MCF 10A (cell line): ENCODE measurements around the gene PLA2G6. TPM values are rescaled to one million over a fixed set of nuclear protein-coding genes. Genes with fewer than 3 reads are reported as not detected.

Source experiments
- BruUV-seq: library from RNA; stranded (reverse); fragments of 400-500 nt; replicated peaks from 2 replicates; lab custom pipeline; 2021; lab: Mats Ljungman, UMichigan
- CTCF ChIA-PET: fragments of 300-600 bp; sonication (Branson Sonifier 250); formaldehyde crosslinking; extraction: SDS; loops from one replicate; lab custom pipeline; 2021; ENCODE audit warnings: antibody characterized with exemption, inconsistent platforms; lab: Yijun Ruan, JAX
- POLR2A ChIA-PET: fragments of 300-600, 350-650 bp; sonication (Branson Sonifier 250); formaldehyde crosslinking; extraction: SDS; loops from one replicate; lab custom pipeline; 2020; ENCODE audit warnings: antibody characterized with exemption, inconsistent platforms; lab: Yijun Ruan, JAX
- DNase-seq: peaks from one replicate; pipeline ENCODE4 v3.0.0-alpha.2; 2018; ENCODE audit not compliant: unreplicated experiment
- H3K27ac Mint-ChIP-seq: one replicate; pipeline ENCODE4 v1.8.0; 2022; ENCODE audit warnings: mild to moderate bottlenecking, low read depth, mixed read lengths; ENCODE audit not compliant: unreplicated experiment
- H3K27me3 Mint-ChIP-seq: one replicate; pipeline ENCODE4 v1.8.0; 2022; ENCODE audit warnings: mixed read lengths; ENCODE audit not compliant: insufficient read depth, unreplicated experiment
- H3K36me3 Mint-ChIP-seq: one replicate; pipeline ENCODE4 v1.8.0; 2022; ENCODE audit warnings: mild to moderate bottlenecking, moderate library complexity, mixed read lengths; ENCODE audit not compliant: insufficient read depth, unreplicated experiment
- H3K4me1 Mint-ChIP-seq: one replicate; pipeline ENCODE4 v1.8.0; 2022; ENCODE audit warnings: mixed read lengths; ENCODE audit not compliant: insufficient read depth, unreplicated experiment
- H3K4me3 Mint-ChIP-seq: one replicate; pipeline ENCODE4 v1.8.0; 2022; ENCODE audit warnings: mild to moderate bottlenecking, moderate library complexity, mixed read lengths; ENCODE audit not compliant: unreplicated experiment
- H3K9me3 Mint-ChIP-seq: one replicate; pipeline ENCODE4 v1.8.0; 2022; ENCODE audit warnings: mixed read lengths; ENCODE audit not compliant: unreplicated experiment
- intact Hi-C: fragments of 100-400 bp; cut with micrococcal nuclease; formaldehyde crosslinking; loops from 2 replicates; pipeline ENCODE4 v1.14.1; 2022
- total RNA-seq: library from RNA; stranded (reverse); gene quantifications from 2 replicates; pipeline ENCODE4 v1.2.3, GENCODE V29; 2022
- TF ChIP-seq, protein P1 (sequence below): fragments of 200-600 bp; IDR thresholded peaks from one replicate; pipeline ENCODE4 v1.8.0; 2022; ENCODE audit warnings: antibody characterized with exemption, mild to moderate bottlenecking; ENCODE audit not compliant: unreplicated experiment

Gene PLA2G6
- total RNA-seq, 1 experiment from 2014 or later, result 37.5 TPM

DNA sequence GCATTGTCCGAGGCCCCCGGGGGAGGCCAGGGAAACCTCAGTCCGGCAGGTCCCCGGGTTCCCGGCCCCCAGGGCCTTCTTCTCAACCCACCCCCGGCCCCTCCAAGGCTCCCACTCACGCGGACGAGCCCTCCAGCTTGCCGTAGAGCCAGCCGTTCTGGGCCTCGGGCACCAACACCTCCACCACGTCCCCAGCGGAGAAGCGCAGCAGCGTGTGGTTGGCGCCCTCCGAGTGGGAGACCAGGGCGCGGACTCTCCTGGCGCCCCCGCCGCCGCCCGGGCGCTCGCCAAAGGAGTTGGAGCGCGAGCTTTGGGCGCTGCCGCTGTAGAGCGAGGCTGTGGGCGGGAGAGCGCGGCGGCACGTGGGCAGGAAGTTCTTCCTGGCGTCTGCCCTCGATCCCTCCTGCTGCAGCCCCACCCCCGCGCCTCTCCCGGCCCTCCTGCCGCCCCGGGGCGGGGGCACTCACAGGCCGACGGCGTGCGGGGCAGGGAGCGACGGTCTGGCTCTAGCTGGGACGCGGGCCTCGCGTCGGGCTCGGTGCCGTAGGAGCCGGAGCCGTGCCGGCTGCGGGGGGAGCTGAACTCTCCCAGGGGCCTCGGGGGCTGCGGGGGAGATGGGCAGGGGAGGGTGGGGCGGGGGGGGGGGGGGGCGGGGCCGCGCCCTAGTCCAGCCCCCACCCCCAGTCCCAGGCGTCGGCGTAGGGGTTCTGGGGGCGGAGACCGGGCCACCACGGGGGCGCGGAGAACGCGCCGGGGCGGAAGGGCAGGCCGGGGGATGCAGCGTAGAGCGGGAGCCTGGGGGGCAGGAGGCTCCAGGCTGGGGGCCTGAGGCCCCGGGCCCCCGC lies 92.8 kb downstream of the PLA2G6 start:
- CTCF ChIA-PET, result interaction anchor here (0.7 to 0.8 kb wide), 2 partner anchors 26 to 37 kb away, joined by 4 to 5 read pairs; no protein-coding TSS in a partner anchor
- POLR2A ChIA-PET, result interaction anchor here (0.5 to 0.6 kb wide), 3 partner anchors 29 to 287 kb away, joined by 3 to 4 read pairs (median 3); no protein-coding TSS in a partner anchor
- Mint-ChIP-seq H3K36me3 (peaks cover 10% of the 10 kb centered on the region), H3K4me3 (peak overlapping the region; percentile 35), H3K27ac (no peak overlapping the region), H3K27me3 (no peaks in the 10 kb centered on the region), H3K4me1 (peaks cover 12% of the 10 kb centered on the region), H3K9me3 (no peaks in the 10 kb centered on the region)
- DNase-seq, result no peak
- intact Hi-C loops, result no loop called here
- BruUV-seq, result no TSS peak
- TF ChIP-seq, protein P1, sequence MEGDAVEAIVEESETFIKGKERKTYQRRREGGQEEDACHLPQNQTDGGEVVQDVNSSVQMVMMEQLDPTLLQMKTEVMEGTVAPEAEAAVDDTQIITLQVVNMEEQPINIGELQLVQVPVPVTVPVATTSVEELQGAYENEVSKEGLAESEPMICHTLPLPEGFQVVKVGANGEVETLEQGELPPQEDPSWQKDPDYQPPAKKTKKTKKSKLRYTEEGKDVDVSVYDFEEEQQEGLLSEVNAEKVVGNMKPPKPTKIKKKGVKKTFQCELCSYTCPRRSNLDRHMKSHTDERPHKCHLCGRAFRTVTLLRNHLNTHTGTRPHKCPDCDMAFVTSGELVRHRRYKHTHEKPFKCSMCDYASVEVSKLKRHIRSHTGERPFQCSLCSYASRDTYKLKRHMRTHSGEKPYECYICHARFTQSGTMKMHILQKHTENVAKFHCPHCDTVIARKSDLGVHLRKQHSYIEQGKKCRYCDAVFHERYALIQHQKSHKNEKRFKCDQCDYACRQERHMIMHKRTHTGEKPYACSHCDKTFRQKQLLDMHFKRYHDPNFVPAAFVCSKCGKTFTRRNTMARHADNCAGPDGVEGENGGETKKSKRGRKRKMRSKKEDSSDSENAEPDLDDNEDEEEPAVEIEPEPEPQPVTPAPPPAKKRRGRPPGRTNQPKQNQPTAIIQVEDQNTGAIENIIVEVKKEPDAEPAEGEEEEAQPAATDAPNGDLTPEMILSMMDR, result no peak

DNA sequence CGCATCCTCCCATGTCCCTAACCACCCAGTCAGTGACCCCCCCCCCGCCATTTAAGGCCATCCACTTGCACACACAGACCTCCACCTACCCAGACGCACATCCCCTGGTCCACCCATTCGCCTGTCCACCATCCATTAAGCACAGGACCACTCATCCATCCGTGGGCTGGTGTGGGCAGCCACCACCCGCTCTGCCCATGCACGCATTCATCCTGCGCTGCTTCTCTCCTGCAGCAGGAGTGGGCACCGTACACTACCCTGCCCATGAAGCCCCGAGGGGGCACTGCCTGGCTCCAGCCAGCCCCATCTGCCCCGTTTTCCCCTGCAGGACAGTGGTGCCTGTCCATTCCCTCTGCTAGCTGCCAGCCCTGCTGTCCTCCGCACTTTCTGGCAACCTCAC lies 93.8 kb downstream of the PLA2G6 start:
- Mint-ChIP-seq H3K36me3 (peaks cover 10% of the 10 kb centered on the region), H3K27me3 (no peaks in the 10 kb centered on the region), H3K9me3 (no peaks in the 10 kb centered on the region), H3K27ac (no peak overlapping the region), H3K4me1 (peaks cover 12% of the 10 kb centered on the region), H3K4me3 (no peak overlapping the region)
- BruUV-seq, result no TSS peak
- DNase-seq, result no peak
- intact Hi-C loops, result no loop called here
- CTCF ChIA-PET, result no interaction called here
- POLR2A ChIA-PET, result no interaction called here
- TF ChIP-seq, protein P1, result no peak

DNA sequence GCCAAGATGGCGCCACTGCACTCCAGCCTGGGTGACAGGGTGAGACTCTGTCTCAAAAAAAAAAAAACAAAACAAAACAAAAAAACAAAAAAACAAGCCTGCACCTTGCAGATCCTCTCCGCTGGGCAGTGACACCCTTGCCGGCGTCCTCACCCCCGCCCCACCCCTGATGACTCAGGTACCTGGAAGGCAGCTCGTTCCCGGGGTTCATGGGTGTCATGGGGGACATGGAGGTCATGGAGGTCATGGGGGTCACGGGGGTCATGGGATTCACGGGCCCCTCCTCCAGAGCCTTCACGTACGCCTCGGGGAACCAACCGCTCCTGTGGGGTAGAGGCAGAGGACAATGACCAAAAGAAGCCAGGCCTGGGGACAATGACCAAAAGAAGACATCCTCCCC lies 94.7 kb downstream of the PLA2G6 start:
- no peak overlapping the region for H3K4me3 Mint-ChIP-seq
- TF ChIP-seq, protein P1, result no peak
- H3K9me3 Mint-ChIP-seq, result no peaks in the 10 kb centered on the region
- no peak overlapping the region for H3K27ac Mint-ChIP-seq
- no TSS peak for BruUV-seq
- no peak for DNase-seq
- intact Hi-C loops, result no loop called here
- CTCF ChIA-PET, result no interaction called here
- H3K27me3 Mint-ChIP-seq, result no peaks in the 10 kb centered on the region
- POLR2A ChIA-PET, result interaction anchor here (0.6 to 1.3 kb wide), 2 partner anchors 26 to 782 kb away, joined by 3 to 4 read pairs; no protein-coding TSS in a partner anchor
- peaks cover 12% of the 10 kb centered on the region for H3K4me1 Mint-ChIP-seq
- H3K36me3 Mint-ChIP-seq, result peaks cover 10% of the 10 kb centered on the region
